HepG2 (cell line): Measurements from ENCODE around the gene CUL5. TPM values are rescaled to one million over a fixed set of nuclear protein-coding genes. Genes with fewer than 3 reads are reported as not detected.

ENCODE experiments used
- ATAC-seq: fragments of 200-7000 bp; cut with Tn5 transposase; 3 replicates; pipeline ENCODE4 v1.9.1; 2020; ENCODE audit warnings: mild to moderate bottlenecking, moderate library complexity
- BruUV-seq: library from RNA; stranded (reverse); fragments of 400-500 nt; replicated peaks from 2 replicates; lab custom pipeline; 2021; lab: Mats Ljungman, UMichigan
- CTCF ChIA-PET: fragments of 300-600 bp; formaldehyde crosslinking; extraction: SDS; loops from one replicate; lab custom pipeline; 2021; ENCODE audit warnings: low total read pairs, inconsistent platforms, low intra/inter-chr PET ratio; lab: Yijun Ruan, JAX
- POLR2A ChIA-PET: fragments of 350-600 bp; sonication (Branson Sonifier 250); formaldehyde crosslinking; loops from one replicate; lab custom pipeline; 2020; ENCODE audit warnings: antibody characterized with exemption, inconsistent platforms; lab: Yijun Ruan, JAX
- DNase-seq: peaks from one replicate; pipeline ENCODE4 v3.0.0-alpha.2; 2015; ENCODE audit warnings: low spot score
- FAIRE-seq: peaks from 3 replicates; lab custom pipeline; 2011; peaks lifted over from hg19 to GRCh38; lab: Jason Lieb, UNC
- H2AFZ ChIP-seq: one replicate; pipeline ENCODE4 v1.6.1; 2011; ENCODE audit warnings: low read length, inconsistent platforms
- H3K27ac ChIP-seq: fragments of 300-600 bp; 3 replicates; pipeline ENCODE4 v1.8.0; 2011; ENCODE audit warnings: mixed run types, mild to moderate bottlenecking, mixed read lengths, low read length, inconsistent platforms; ENCODE audit not compliant: insufficient read depth; ENCODE audit errors: extremely low read length
- H3K27me3 ChIP-seq, 2 experiments: fragments of 200-600 bp in 1 of 2; 2 replicates in 1 of 2; 3 replicates in 1 of 2; pipeline versions ENCODE4 v1.6.0 to v1.8.0; 2011; ENCODE audit warnings: low read length in 2 of 2, mild to moderate bottlenecking in 2 of 2, moderate library complexity in 2 of 2, inconsistent platforms in 1 of 2; ENCODE audit not compliant: insufficient read depth in 2 of 2, control insufficient read depth in 1 of 2
- H3K36me3 ChIP-seq, 2 experiments: fragments of 200-600 bp in 1 of 2; replicated peaks in 1 of 2; 2 replicates in 1 of 2; 3 replicates in 1 of 2; pipeline versions ENCODE4 v1.5.1 to v1.8.0; 2011; ENCODE audit warnings: low read length in 2 of 2, inconsistent platforms in 1 of 2; ENCODE audit not compliant: insufficient read depth in 2 of 2, control insufficient read depth in 1 of 2
- H3K4me1 ChIP-seq: 2 replicates; pipeline ENCODE4 v1.5.1; 2012; ENCODE audit warnings: low read length, inconsistent platforms; ENCODE audit not compliant: insufficient read depth
- H3K4me2 ChIP-seq: 2 replicates; pipeline ENCODE4 v1.6.0; 2011; ENCODE audit warnings: low read depth, low read length, inconsistent platforms
- H3K4me3 ChIP-seq, 3 experiments: fragments of 200-600 bp in 1 of 3; sonication (generic), shearing (Covaris generic) in 1 of 3; replicated peaks in 1 of 3; 2 replicates each; pipeline ENCODE4 v1.5.1; 2011 to 2016; ENCODE audit warnings: low read length in 3 of 3, inconsistent platforms in 2 of 3, low read depth in 2 of 3, mild to moderate bottlenecking in 2 of 3, control low read depth in 1 of 3, mixed read lengths in 1 of 3; ENCODE audit not compliant: insufficient read depth in 1 of 3
- H3K79me2 ChIP-seq: one replicate; pipeline ENCODE4 v1.6.1; 2011; ENCODE audit warnings: low read length, inconsistent platforms; ENCODE audit not compliant: insufficient read depth
- H3K9ac ChIP-seq: 2 replicates; pipeline ENCODE4 v1.6.0; 2011; ENCODE audit warnings: mild to moderate bottlenecking, low read depth, low read length, inconsistent platforms; ENCODE audit not compliant: insufficient read depth
- H3K9me3 ChIP-seq: 2 replicates; pipeline ENCODE4 v1.5.1; 2012; ENCODE audit warnings: mild to moderate bottlenecking, low read length
- H4K20me1 ChIP-seq: 2 replicates; pipeline ENCODE4 v1.6.0; 2011; ENCODE audit warnings: inconsistent platforms, mild to moderate bottlenecking, low read length, moderate library complexity; ENCODE audit not compliant: insufficient read depth
- ATF1 ChIP-seq: IDR thresholded peaks from 2 replicates; pipeline ENCODE4 v1.6.1; 2016; ENCODE audit warnings: mild to moderate bottlenecking, control low read depth
- HCFC1 ChIP-seq: fragments of 150-350 bp; IDR thresholded peaks from 2 replicates; pipeline ENCODE4 v1.6.1; 2014; ENCODE audit warnings: low read depth, low read length
- HDAC6 ChIP-seq: fragments of 200-600 bp; sonication (generic); IDR thresholded peaks from 2 replicates; pipeline ENCODE4 v1.7.0; 2017; ENCODE audit warnings: mild to moderate bottlenecking, antibody characterized with exemption, low read length, low read depth
- KDM1A ChIP-seq: IDR thresholded peaks from 2 replicates; pipeline ENCODE4 v1.6.1; 2016; ENCODE audit warnings: missing compliant biosample characterization
- MED8 ChIP-seq: sonication (generic); formaldehyde crosslinking; IDR thresholded peaks from 2 replicates; pipeline ENCODE4 v1.8.1; 2023; ENCODE audit warnings: mild to moderate bottlenecking, missing genetic modification reagents; ENCODE audit not compliant: insufficient replicate concordance
- MXD4 ChIP-seq: IDR thresholded peaks from 2 replicates; pipeline ENCODE4 v1.6.1; 2016; ENCODE audit warnings: mild to moderate bottlenecking, missing biosample characterization, missing genetic modification reagents
- PCBP2 ChIP-seq: fragments of 200-400 bp; formaldehyde crosslinking; optimal IDR thresholded peaks from 2 replicates; pipeline ENCODE3; 2018; ENCODE audit warnings: low read length, low read depth; ENCODE audit not compliant: poor library complexity, severe bottlenecking
- SYNCRIP ChIP-seq: fragments of 200-400 bp; formaldehyde crosslinking; IDR thresholded peaks from 2 replicates; pipeline ENCODE4 v1.6.1; 2018; ENCODE audit warnings: mild to moderate bottlenecking, low read depth, low read length; ENCODE audit not compliant: insufficient read depth
- ZBTB42 ChIP-seq: sonication (generic); formaldehyde crosslinking; IDR thresholded peaks from 2 replicates; pipeline ENCODE4 v1.5.0; 2020; ENCODE audit warnings: mild to moderate bottlenecking, missing genetic modification reagents
- ZNF232 ChIP-seq: sonication (generic); formaldehyde crosslinking; IDR thresholded peaks from 2 replicates; pipeline ENCODE4 v1.4.0; 2020; ENCODE audit warnings: missing genetic modification reagents, borderline replicate concordance
- ZNF446 ChIP-seq: sonication (generic); formaldehyde crosslinking; IDR thresholded peaks from 2 replicates; pipeline ENCODE4 v1.5.0; 2020; ENCODE audit warnings: mild to moderate bottlenecking, missing genetic modification reagents
- ZNF672 ChIP-seq: sonication (generic); formaldehyde crosslinking; IDR thresholded peaks from 2 replicates; pipeline ENCODE4 v1.8.1; 2022; ENCODE audit warnings: missing genetic modification reagents
- ZNF7 ChIP-seq: IDR thresholded peaks from 2 replicates; pipeline ENCODE4 v1.6.1; 2016; ENCODE audit warnings: missing biosample characterization, missing genetic modification reagents
- ZNF780A ChIP-seq: sonication (generic); formaldehyde crosslinking; IDR thresholded peaks from 2 replicates; pipeline ENCODE4 v1.8.0; 2022; ENCODE audit warnings: mild to moderate bottlenecking, missing genetic modification reagents, moderate library complexity
- WGBS: methylation state at CpG from one replicate; pipeline ENCODE4 v1.1.6; 2017; ENCODE audit warnings: low lambda C conversion rate; 5-methylcytosine and 5-hydroxymethylcytosine counted together
- in situ Hi-C: cut with HindIII; loops from 2 replicates; pipeline ENCODE4 v1.10.0; 2017; ENCODE audit warnings: low pct_unique_long_range_greater_than_20kb; ENCODE audit not compliant: extremely low pct_ligation_motif_present
- intact Hi-C: fragments of 100-400 bp; cut with micrococcal nuclease; formaldehyde crosslinking; loops from one replicate; pipeline ENCODE4 v1.10.0; 2022; ENCODE audit not compliant: unreplicated experiment
- polyA plus RNA-seq, 8 experiments: library from polyadenylated mRNA; depleted of rRNA in 3 of 8; stranded (reverse) in 7 of 8; unstranded in 1 of 8; fragments of >200 nt; fragmentation: Illumina TruSeq in 4 of 8; extraction: Trizol in 4 of 8; gene quantifications; 2 replicates each; pipeline versions ENCODE4 v1.2.1 to v1.2.3, GENCODE V29; 2011 to 2016; ENCODE audit warnings: low read depth in 4 of 8, missing spikeins in 1 of 8, mixed read lengths in 1 of 8; ENCODE audit not compliant: insufficient read depth in 1 of 8
- total RNA-seq, 5 experiments: library from RNA; depleted of rRNA; stranded (reverse); fragments of >200 nt; fragmentation: Illumina TruSeq; extraction: Trizol; gene quantifications; 2 replicates each; pipeline ENCODE4 v1.2.3, GENCODE V29; 2016; ENCODE audit warnings: low read depth in 1 of 5
- TF ChIP-seq, protein P1 (sequence below): sonication (generic); formaldehyde crosslinking; IDR thresholded peaks from 2 replicates; pipeline ENCODE4 v1.4.0; 2020; ENCODE audit warnings: mild to moderate bottlenecking, low read depth, missing genetic modification reagents
- TF ChIP-seq, protein P2 (sequence below): sonication (generic); formaldehyde crosslinking; IDR thresholded peaks from 2 replicates; pipeline ENCODE4 v1.9.0; 2022; ENCODE audit warnings: low read depth, missing genetic modification reagents
- TF ChIP-seq, protein P3 (sequence below): sonication (generic); formaldehyde crosslinking; IDR thresholded peaks from 2 replicates; pipeline ENCODE4 v1.4.0; 2020; ENCODE audit warnings: missing genetic modification reagents, low read depth, mild to moderate bottlenecking, borderline replicate concordance
- TF ChIP-seq, protein P4 (sequence below): sonication (generic); formaldehyde crosslinking; IDR thresholded peaks from 2 replicates; pipeline ENCODE4 v1.8.0; 2022; ENCODE audit warnings: low read depth, missing genetic modification reagents

Gene CUL5
- total and polyA plus RNA-seq, 2 of the 13 experiments (the other 11 are each of a cell fraction or from before 2014, with no cell fraction given) = 7.0 to 24.7 TPM

DNA sequence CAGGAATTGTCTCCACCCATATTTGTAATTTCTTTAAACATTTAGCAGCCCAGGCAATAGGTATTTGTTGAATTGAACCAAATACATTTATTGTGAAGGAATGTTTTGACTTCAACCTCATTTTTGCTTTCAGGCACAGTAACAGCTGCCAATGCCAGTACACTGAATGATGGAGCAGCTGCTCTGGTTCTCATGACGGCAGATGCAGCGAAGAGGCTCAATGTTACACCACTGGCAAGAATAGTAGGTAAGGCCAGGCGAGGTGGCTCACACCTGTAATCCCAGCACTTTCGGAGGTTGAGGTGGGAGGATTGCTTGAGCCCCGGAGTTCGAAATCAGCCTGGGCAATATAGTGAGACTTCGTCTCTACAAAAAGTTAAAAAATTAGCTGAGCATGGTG is 133.6 kb downstream of the CUL5 start:
- ATAC-seq = no peak
- H3K4me3 ChIP-seq = no peak overlapping the region
- in situ Hi-C loops = no loop called here
- H3K36me3 ChIP-seq = peaks cover 6 to 66% of the 10 kb centered on the region in 2 experiments
- no peak for DNase-seq
- no peak overlapping the region for H2AFZ ChIP-seq
- no peak overlapping the region for H3K4me2 ChIP-seq
- no peaks in the 10 kb centered on the region; a peak in 1 of 5 replicates for H3K27me3 ChIP-seq
- WGBS = 96% methylated on average over 7 of the region's 7 CpGs
- CTCF ChIA-PET = no interaction called here
- no peaks in the 10 kb centered on the region for H3K79me2 ChIP-seq
- intact Hi-C loops = no loop called here
- H3K27ac ChIP-seq = no peak overlapping the region
- H3K9me3 ChIP-seq = no peaks in the 10 kb centered on the region
- no peak for FAIRE-seq
- H3K9ac ChIP-seq = no peak overlapping the region
- no peaks in the 10 kb centered on the region for H4K20me1 ChIP-seq
- no peaks in the 10 kb centered on the region for H3K4me1 ChIP-seq
- POLR2A ChIA-PET = no interaction called here
- no TSS peak for BruUV-seq
- TF ChIP-seq ZNF7 (CRISPR knock-in tag) (no peak), ZNF672 (CRISPR knock-in tag) (no peak), ZNF780A (no peak), HDAC6 (no peak), HCFC1 (no peak), MXD4 (no peak), ZBTB42 (CRISPR knock-in tag) (no peak), MED8 (CRISPR knock-in tag) (no peak), ZNF446 (CRISPR knock-in tag) (no peak), ATF1 (no peak), PCBP2 (no peak), ZNF232 (CRISPR knock-in tag) (no peak), KDM1A (no peak), SYNCRIP (no peak)
- TF ChIP-seq, protein P1, sequence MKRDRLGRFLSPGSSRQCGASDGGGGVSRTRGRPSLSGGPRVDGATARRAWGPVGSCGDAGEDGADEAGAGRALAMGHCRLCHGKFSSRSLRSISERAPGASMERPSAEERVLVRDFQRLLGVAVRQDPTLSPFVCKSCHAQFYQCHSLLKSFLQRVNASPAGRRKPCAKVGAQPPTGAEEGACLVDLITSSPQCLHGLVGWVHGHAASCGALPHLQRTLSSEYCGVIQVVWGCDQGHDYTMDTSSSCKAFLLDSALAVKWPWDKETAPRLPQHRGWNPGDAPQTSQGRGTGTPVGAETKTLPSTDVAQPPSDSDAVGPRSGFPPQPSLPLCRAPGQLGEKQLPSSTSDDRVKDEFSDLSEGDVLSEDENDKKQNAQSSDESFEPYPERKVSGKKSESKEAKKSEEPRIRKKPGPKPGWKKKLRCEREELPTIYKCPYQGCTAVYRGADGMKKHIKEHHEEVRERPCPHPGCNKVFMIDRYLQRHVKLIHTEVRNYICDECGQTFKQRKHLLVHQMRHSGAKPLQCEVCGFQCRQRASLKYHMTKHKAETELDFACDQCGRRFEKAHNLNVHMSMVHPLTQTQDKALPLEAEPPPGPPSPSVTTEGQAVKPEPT (CRISPR knock-in tag) = no peak
- TF ChIP-seq, protein P2, sequence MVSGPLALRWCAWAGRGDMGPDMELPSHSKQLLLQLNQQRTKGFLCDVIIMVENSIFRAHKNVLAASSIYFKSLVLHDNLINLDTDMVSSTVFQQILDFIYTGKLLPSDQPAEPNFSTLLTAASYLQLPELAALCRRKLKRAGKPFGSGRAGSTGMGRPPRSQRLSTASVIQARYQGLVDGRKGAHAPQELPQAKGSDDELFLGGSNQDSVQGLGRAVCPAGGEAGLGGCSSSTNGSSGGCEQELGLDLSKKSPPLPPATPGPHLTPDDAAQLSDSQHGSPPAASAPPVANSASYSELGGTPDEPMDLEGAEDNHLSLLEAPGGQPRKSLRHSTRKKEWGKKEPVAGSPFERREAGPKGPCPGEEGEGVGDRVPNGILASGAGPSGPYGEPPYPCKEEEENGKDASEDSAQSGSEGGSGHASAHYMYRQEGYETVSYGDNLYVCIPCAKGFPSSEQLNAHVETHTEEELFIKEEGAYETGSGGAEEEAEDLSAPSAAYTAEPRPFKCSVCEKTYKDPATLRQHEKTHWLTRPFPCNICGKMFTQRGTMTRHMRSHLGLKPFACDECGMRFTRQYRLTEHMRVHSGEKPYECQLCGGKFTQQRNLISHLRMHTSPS (CRISPR knock-in tag) = no peak
- TF ChIP-seq, protein P3, sequence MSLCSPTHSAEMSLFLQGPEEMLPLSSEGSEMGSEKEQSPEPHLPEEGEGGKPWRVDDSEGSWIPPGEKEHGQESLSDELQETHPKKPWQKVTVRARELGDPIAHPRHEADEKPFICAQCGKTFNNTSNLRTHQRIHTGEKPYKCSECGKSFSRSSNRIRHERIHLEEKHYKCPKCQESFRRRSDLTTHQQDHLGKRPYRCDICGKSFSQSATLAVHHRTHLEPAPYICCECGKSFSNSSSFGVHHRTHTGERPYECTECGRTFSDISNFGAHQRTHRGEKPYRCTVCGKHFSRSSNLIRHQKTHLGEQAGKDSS = no peak
- TF ChIP-seq, protein P4, sequence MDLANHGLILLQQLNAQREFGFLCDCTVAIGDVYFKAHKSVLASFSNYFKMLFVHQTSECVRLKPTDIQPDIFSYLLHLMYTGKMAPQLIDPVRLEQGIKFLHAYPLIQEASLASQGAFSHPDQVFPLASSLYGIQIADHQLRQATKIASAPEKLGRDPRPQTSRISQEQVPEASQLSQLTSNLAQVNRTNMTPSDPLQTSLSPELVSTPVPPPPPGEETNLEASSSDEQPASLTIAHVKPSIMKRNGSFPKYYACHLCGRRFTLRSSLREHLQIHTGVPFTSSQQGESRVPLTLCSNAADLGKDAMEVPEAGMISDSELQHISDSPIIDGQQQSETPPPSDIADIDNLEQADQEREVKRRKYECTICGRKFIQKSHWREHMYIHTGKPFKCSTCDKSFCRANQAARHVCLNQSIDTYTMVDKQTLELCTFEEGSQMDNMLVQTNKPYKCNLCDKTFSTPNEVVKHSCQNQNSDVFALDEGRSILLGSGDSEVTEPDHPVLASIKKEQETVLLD (CRISPR knock-in tag) = no peak
